Measurements from ENCODE around the gene CCDC60. TPM values are rescaled to one million over a fixed set of nuclear protein-coding genes. Genes with fewer than 3 reads are reported as not detected.

Gene CCDC60
- total and polyA plus RNA-seq, 12 donors: not detected

DNA sequence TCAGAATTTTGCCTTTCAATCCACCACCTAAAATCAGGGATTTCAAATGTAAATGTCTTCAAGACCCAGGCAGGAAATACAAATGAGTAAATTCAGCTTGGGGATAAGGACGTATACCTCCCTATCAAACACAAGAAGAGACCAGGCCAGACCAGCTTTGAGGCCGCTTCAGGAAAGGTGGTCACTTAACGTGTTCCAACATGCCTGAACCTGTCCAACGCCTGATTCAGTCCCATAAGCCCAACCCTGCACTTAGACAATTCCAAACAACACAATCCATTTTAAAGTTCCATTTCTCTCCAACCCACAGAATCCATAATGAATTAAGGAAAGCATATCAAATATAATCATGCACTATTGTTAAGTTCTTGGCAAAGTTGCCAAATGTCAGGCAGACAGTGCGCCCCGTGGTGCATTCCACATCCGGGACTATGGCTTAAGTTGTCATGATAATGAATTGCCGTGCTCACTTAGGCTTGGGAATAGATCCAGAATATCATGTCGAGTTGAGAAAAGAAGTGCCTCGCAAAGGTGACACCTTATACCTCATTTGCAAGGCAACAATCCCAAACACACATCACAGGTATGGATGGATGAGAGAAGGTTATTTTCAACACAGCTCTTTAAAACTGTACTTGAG lies 35.5 kb downstream of the CCDC60 start:
- no peaks in the 10 kb centered on the region for H3K27me3 ChIP-seq
- intact Hi-C loops (cut with DNase I): loop anchor here in 2 of 10 donors (5.0 to 10.0 kb wide), 3 partner anchors 37 to 185 kb away; no protein-coding TSS in a partner anchor
- 56 to 67% methylated on average over 10 of the region's 10 CpGs for WGBS, 2 donors
- no peak overlapping the region for H3K27ac ChIP-seq
- TF ChIP-seq, protein P1, sequence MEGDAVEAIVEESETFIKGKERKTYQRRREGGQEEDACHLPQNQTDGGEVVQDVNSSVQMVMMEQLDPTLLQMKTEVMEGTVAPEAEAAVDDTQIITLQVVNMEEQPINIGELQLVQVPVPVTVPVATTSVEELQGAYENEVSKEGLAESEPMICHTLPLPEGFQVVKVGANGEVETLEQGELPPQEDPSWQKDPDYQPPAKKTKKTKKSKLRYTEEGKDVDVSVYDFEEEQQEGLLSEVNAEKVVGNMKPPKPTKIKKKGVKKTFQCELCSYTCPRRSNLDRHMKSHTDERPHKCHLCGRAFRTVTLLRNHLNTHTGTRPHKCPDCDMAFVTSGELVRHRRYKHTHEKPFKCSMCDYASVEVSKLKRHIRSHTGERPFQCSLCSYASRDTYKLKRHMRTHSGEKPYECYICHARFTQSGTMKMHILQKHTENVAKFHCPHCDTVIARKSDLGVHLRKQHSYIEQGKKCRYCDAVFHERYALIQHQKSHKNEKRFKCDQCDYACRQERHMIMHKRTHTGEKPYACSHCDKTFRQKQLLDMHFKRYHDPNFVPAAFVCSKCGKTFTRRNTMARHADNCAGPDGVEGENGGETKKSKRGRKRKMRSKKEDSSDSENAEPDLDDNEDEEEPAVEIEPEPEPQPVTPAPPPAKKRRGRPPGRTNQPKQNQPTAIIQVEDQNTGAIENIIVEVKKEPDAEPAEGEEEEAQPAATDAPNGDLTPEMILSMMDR (IDR thresholded peaks at IDR 0.05): no peak
- H3K4me3 ChIP-seq: no peak overlapping the region
- H3K36me3 ChIP-seq: no peaks in the 10 kb centered on the region
- H3K9me3 ChIP-seq: no peaks in the 10 kb centered on the region
- DNase-seq: no peak
- H3K4me1 ChIP-seq: peaks cover 0 to 38% (median 15%) of the 10 kb centered on the region in 9 donors
- no peak for ATAC-seq

- H3K4me1 ChIP-seq: peaks cover 0 to 50% (median 20%) of the 10 kb centered on the region in 9 donors
- H3K36me3 ChIP-seq: no peaks in the 10 kb centered on the region
- peak overlapping the region in 9 of 10 donors; percentile 26 to 75 (median 70) for H3K27ac ChIP-seq
- TF ChIP-seq, protein P1 (IDR thresholded peaks at IDR 0.05): no peak
- no peak overlapping the region for H3K4me3 ChIP-seq
- ATAC-seq: peak; percentile 83 to 97 (median 88)
- 44 to 64% methylated on average over 7 of the region's 7 CpGs for WGBS, 2 donors
- H3K9me3 ChIP-seq: no peaks in the 10 kb centered on the region
- peak in 1 of 2 donors; percentile 61 for DNase-seq
- intact Hi-C loops (cut with DNase I): loop anchor here in 2 of 10 donors (5.0 to 10.0 kb wide), 3 partner anchors 35 to 188 kb away; no protein-coding TSS in a partner anchor
- H3K27me3 ChIP-seq: no peaks in the 10 kb centered on the region
These were observed 38.0 kb downstream of the CCDC60 start for GRCh38 chr12:119372540-119372939.

DNA sequence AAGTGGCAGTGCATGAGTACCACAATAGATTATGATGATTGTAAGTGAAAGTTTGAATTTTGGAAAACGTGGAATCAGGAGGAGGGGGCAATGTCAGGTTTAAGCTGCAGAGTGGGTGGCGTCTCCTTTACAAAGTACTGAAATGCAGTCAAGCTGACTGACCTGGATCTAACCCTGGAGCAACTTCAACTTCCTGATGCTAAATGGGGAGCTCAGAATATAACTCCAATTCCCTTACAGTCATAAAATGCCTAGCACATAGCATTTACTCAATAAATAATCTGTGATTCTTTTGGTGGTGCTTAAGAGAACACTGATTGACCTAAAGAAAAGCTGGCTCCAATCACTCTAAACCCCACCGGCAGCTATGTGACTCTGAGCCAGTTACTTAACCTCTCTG lies 38.5 kb downstream of the CCDC60 start:
- H3K4me1 ChIP-seq: peaks cover 0 to 50% (median 20%) of the 10 kb centered on the region in 9 donors
- H3K27ac ChIP-seq: peak overlapping the region in 9 of 10 donors; percentile 26 to 75 (median 65)
- no peaks in the 10 kb centered on the region for H3K9me3 ChIP-seq
- 26 to 41% methylated on average over 3 of the region's 3 CpGs for WGBS, 2 donors
- no peaks in the 10 kb centered on the region for H3K36me3 ChIP-seq
- TF ChIP-seq, protein P1 (IDR thresholded peaks at IDR 0.05): no peak
- DNase-seq: no peak
- ATAC-seq: peak in 1 of 8 donors; percentile 19
- H3K27me3 ChIP-seq: no peaks in the 10 kb centered on the region
- intact Hi-C loops (cut with DNase I): loop anchor here in 2 of 10 donors (5.0 to 10.0 kb wide), 3 partner anchors 34 to 188 kb away; no protein-coding TSS in a partner anchor
- H3K4me3 ChIP-seq: no peak overlapping the region

GRCh38 chr12:119373666-119374065 lies 39.1 kb downstream of the CCDC60 start:
- TF ChIP-seq, protein P1 (IDR thresholded peaks at IDR 0.05): no peak
- no peaks in the 10 kb centered on the region for H3K27me3 ChIP-seq
- no peaks in the 10 kb centered on the region for H3K36me3 ChIP-seq
- H3K27ac ChIP-seq: peak overlapping the region in 7 of 10 donors; percentile 31 to 75 (median 70)
- H3K9me3 ChIP-seq: no peaks in the 10 kb centered on the region
- H3K4me1 ChIP-seq: peaks cover 0 to 56% (median 23%) of the 10 kb centered on the region in 9 donors
- WGBS, 2 donors: 28 to 49% methylated on average over 2 of the region's 2 CpGs
- H3K4me3 ChIP-seq: no peak overlapping the region
- no peak for DNase-seq
- intact Hi-C loops (cut with DNase I): loop anchor here in 2 of 10 donors (5.0 to 10.0 kb wide), 3 partner anchors 34 to 189 kb away; no protein-coding TSS in a partner anchor
- ATAC-seq: no peak
